NCI-H2196 treated with DMSO at 0.1 percent for 48 hours (cell line): Measurements from ENCODE around the gene INSR.
"Not testable (repeated sequence)": the region's sequence is repeated elsewhere in the genome, so short reads cannot be mapped to it uniquely, and the experiment has no call there.

Source experiments
- DNase-seq: peaks from one replicate; lab custom pipeline; 2025; ENCODE audit not compliant: unreplicated experiment; lab: John Stamatoyannopoulos, UW

INSR gene

GRCh38 chr19:7293762-7294557, at the start of gene INSR:
Gene INSR (minus strand): TSS chr19:7294414. CDS start chr19:7293891, 523 bp downstream.
- peak; percentile 82 for DNase-seq

- no peak for DNase-seq
Measured at GRCh38 chr19:7342143-7342542, 47.9 kb upstream of the INSR start.

- DNase-seq = peak; percentile 41
Measured at GRCh38 chr19:7340959-7341837, 47.0 kb upstream of the INSR start.

- no peak for DNase-seq
Measured at GRCh38 chr19:7337380-7338194, 43.4 kb upstream of the INSR start.

GRCh38 chr19:7336321-7336973, 42.2 kb upstream of the INSR start:
- no peak for DNase-seq

- DNase-seq = no peak
Measured at GRCh38 chr19:7333198-7334118, 39.2 kb upstream of the INSR start.

GRCh38 chr19:7331446-7331845, 37.2 kb upstream of the INSR start:
- no peak for DNase-seq

- no peak for DNase-seq
Measured at GRCh38 chr19:7328647-7329046, 34.4 kb upstream of the INSR start.

- no peak for DNase-seq
Measured at GRCh38 chr19:7327802-7328201, 33.6 kb upstream of the INSR start.

GRCh38 chr19:7326105-7326877, 32.1 kb upstream of the INSR start:
- no peak for DNase-seq

- no peak for DNase-seq
Measured at GRCh38 chr19:7318176-7318575, 24.0 kb upstream of the INSR start.

GRCh38 chr19:7312816-7313215, 18.6 kb upstream of the INSR start:
- no peak for DNase-seq

- DNase-seq = no peak
Measured at GRCh38 chr19:7311911-7312310, 17.7 kb upstream of the INSR start.

GRCh38 chr19:7308327-7308726, 14.1 kb upstream of the INSR start:
- not testable (repeated sequence) for DNase-seq

GRCh38 chr19:7307590-7308218, 13.5 kb upstream of the INSR start:
- no peak for DNase-seq

- DNase-seq = no peak
Measured at GRCh38 chr19:7304200-7304599, 10.0 kb upstream of the INSR start.

GRCh38 chr19:7303470-7303869, 9.3 kb upstream of the INSR start:
- no peak for DNase-seq

- no peak for DNase-seq
Measured at GRCh38 chr19:7301525-7301924, 7.3 kb upstream of the INSR start.
